Fibroblast of pulmonary artery (primary cell): Measurements from ENCODE around the gene KRT85.
"Not testable (repeated sequence)": the region's sequence is repeated elsewhere in the genome, so short reads cannot be mapped to it uniquely, and the experiment has no call there.

Source experiments
- DNase-seq: peaks from one replicate; pipeline ENCODE4 v3.0.0-alpha.2; 2010; ENCODE audit warnings: low read depth
- H3K4me3 ChIP-seq: replicated peaks from 2 replicates; pipeline ENCODE4 v1.5.1; 2011; ENCODE audit warnings: low read depth, mild to moderate bottlenecking, control low read depth, low read length, moderate library complexity
- CTCF ChIP-seq: IDR thresholded peaks from 2 replicates; pipeline ENCODE4 v1.5.1; 2011; ENCODE audit warnings: mild to moderate bottlenecking, control low read depth, low read length, inconsistent platforms; ENCODE audit errors: missing control alignments

The KRT85 gene

GRCh38 chr12:52411815-52412214 lies 44.5 kb upstream of the KRT85 start:
- H3K4me3 ChIP-seq = no peak overlapping the region
- no peak for DNase-seq
- no peak for TF ChIP-seq CTCF

- not testable (repeated sequence) for H3K4me3 ChIP-seq, DNase-seq
Observed at GRCh38 chr12:52410589-52411248, 43.4 kb upstream of the KRT85 start.

GRCh38 chr12:52407918-52408317 lies 40.6 kb upstream of the KRT85 start:
- no peak for DNase-seq
- TF ChIP-seq CTCF = peak; percentile 2
- no peak overlapping the region for H3K4me3 ChIP-seq

- DNase-seq = no peak
- TF ChIP-seq CTCF = no peak
- H3K4me3 ChIP-seq = no peak within 1 kb of the TSS
Observed at GRCh38 chr12:52405922-52406385, 38.7 kb upstream of the KRT85 start, which contains the start of gene KRT82. KRT82 (minus strand) TSS chr12:52406335; CDS start chr12:52406277, 58 bp downstream.

GRCh38 chr12:52404951-52405350 lies 37.7 kb upstream of the KRT85 start:
- DNase-seq = no peak
- H3K4me3 ChIP-seq = no peak overlapping the region
- TF ChIP-seq CTCF = peak; percentile 8

- no peak overlapping the region for H3K4me3 ChIP-seq
- TF ChIP-seq CTCF = no peak
- DNase-seq = no peak
Observed at GRCh38 chr12:52403561-52403960, 36.3 kb upstream of the KRT85 start.

GRCh38 chr12:52402873-52403540 lies 35.7 kb upstream of the KRT85 start:
- no peak overlapping the region for H3K4me3 ChIP-seq
- TF ChIP-seq CTCF = no peak
- no peak for DNase-seq
